Neuronal stem cell (in vitro differentiated cells): ENCODE results near the gene PURA.

Experiments
- DNase-seq: peaks from one replicate; pipeline ENCODE4 v3.0.0-alpha.2; 2013; ENCODE audit warnings: low spot score
- H2AFZ ChIP-seq: one replicate; pipeline ENCODE4 v1.6.1; 2013; ENCODE audit warnings: mild to moderate bottlenecking, low read length, inconsistent platforms
- H2AK5ac ChIP-seq: 2 replicates; pipeline ENCODE4 v1.6.1; 2013; ENCODE audit warnings: low read depth, mild to moderate bottlenecking, inconsistent platforms, low read length, moderate library complexity, mixed read lengths
- H2BK120ac ChIP-seq: 2 replicates; pipeline ENCODE4 v1.6.1; 2013; ENCODE audit warnings: low read depth, mild to moderate bottlenecking, inconsistent platforms, low read length, moderate library complexity, mixed read lengths
- H2BK12ac ChIP-seq: one replicate; pipeline ENCODE4 v1.6.1; 2013; ENCODE audit warnings: low read length, inconsistent platforms
- H2BK15ac ChIP-seq: 2 replicates; pipeline ENCODE4 v1.6.1; 2013; ENCODE audit warnings: mild to moderate bottlenecking, low read length, inconsistent platforms, mixed read lengths
- H2BK5ac ChIP-seq: one replicate; pipeline ENCODE4 v1.6.1; 2013; ENCODE audit warnings: inconsistent platforms, mild to moderate bottlenecking, low read length, moderate library complexity
- H3K14ac ChIP-seq: one replicate; pipeline ENCODE4 v1.6.1; 2013; ENCODE audit warnings: low read length, inconsistent platforms
- H3K18ac ChIP-seq: 2 replicates; pipeline ENCODE4 v1.6.1; 2013; ENCODE audit warnings: low read length, inconsistent platforms
- H3K23ac ChIP-seq: 2 replicates; pipeline ENCODE4 v1.6.1; 2013; ENCODE audit warnings: low read depth, mild to moderate bottlenecking, mixed read lengths, low read length, inconsistent platforms; ENCODE audit not compliant: poor library complexity
- H3K27ac ChIP-seq: replicated peaks from 3 replicates; pipeline ENCODE4 v1.5.1; 2013; ENCODE audit warnings: low read length, inconsistent platforms
- H3K27me3 ChIP-seq, 3 experiments: 2 replicates each; pipeline ENCODE4 v1.6.1; 2013; ENCODE audit warnings: low read length in 3 of 3, mild to moderate bottlenecking in 2 of 3, inconsistent platforms in 1 of 3, low read depth in 1 of 3, mixed read lengths in 1 of 3, moderate library complexity in 1 of 3; ENCODE audit not compliant: control insufficient read depth in 3 of 3, insufficient read depth in 3 of 3
- H3K36me3 ChIP-seq, 2 donors: replicated peaks in 1 of 2; 2 replicates each; pipeline ENCODE4 v1.6.1; 2013; ENCODE audit warnings: low read length in 2 of 2; ENCODE audit not compliant: control insufficient read depth in 2 of 2, insufficient read depth in 2 of 2
- H3K4ac ChIP-seq: 2 replicates; pipeline ENCODE4 v1.6.1; 2013; ENCODE audit warnings: inconsistent platforms, mild to moderate bottlenecking, low read length, moderate library complexity
- H3K4me1 ChIP-seq, 2 donors: 1 replicate in 1 of 2; 2 replicates in 1 of 2; pipeline ENCODE4 v1.6.1; 2013; ENCODE audit warnings: low read length in 2 of 2, low read depth in 1 of 2; ENCODE audit not compliant: control insufficient read depth in 2 of 2, insufficient read depth in 1 of 2
- H3K4me2 ChIP-seq: one replicate; pipeline ENCODE4 v1.6.1; 2013; ENCODE audit warnings: mild to moderate bottlenecking, low read length, inconsistent platforms; ENCODE audit not compliant: insufficient read depth, poor library complexity, severe bottlenecking
- H3K4me3 ChIP-seq, 2 donors: 2 replicates each; pipeline ENCODE4 v1.5.1; 2013; ENCODE audit warnings: low read length in 2 of 2, mild to moderate bottlenecking in 2 of 2, inconsistent platforms in 1 of 2, moderate library complexity in 1 of 2
- H3K79me1 ChIP-seq: one replicate; pipeline ENCODE4 v1.6.1; 2013; ENCODE audit warnings: low read depth, mild to moderate bottlenecking, inconsistent platforms, low read length, moderate library complexity
- H3K9ac ChIP-seq: one replicate; pipeline ENCODE4 v1.6.1; 2013; ENCODE audit warnings: mild to moderate bottlenecking, low read depth, low read length, inconsistent platforms; ENCODE audit not compliant: poor library complexity
- H3K9me3 ChIP-seq, 2 donors: replicated peaks in 1 of 2; 2 replicates each; pipeline versions ENCODE3 to v1.6.1; 2013; ENCODE audit warnings: low read length in 2 of 2, mild to moderate bottlenecking in 2 of 2, inconsistent platforms in 1 of 2, low read depth in 1 of 2, mixed read lengths in 1 of 2, moderate library complexity in 1 of 2; ENCODE audit not compliant: control insufficient read depth in 2 of 2, insufficient read depth in 1 of 2
- H4K8ac ChIP-seq: one replicate; pipeline ENCODE4 v1.6.1; 2013; ENCODE audit warnings: low read depth, mild to moderate bottlenecking, inconsistent platforms, low read length, moderate library complexity
- H4K91ac ChIP-seq: one replicate; pipeline ENCODE4 v1.6.1; 2013; ENCODE audit warnings: low read length, low read depth, mild to moderate bottlenecking, inconsistent platforms; ENCODE audit not compliant: poor library complexity
- WGBS, 2 donors: extraction: QIAGEN DNeasy Blood & Tissue Kit; methylation state at CpG; one replicate each; pipeline ENCODE4 v1.1.7; 2013; ENCODE audit warnings: missing lambda C conversion rate in 2 of 2, mixed read lengths in 1 of 2; ENCODE audit not compliant: insufficient read length in 2 of 2, insufficient replicate concordance in 1 of 2; ENCODE audit errors: extremely low coverage in 2 of 2; 5-methylcytosine and 5-hydroxymethylcytosine counted together

The PURA gene

GRCh38 chr5:140148508-140148907, 34.6 kb downstream of the PURA start:
- WGBS, 2 donors: no CpG with 5 or more reads among the region's 6 CpGs

DNA sequence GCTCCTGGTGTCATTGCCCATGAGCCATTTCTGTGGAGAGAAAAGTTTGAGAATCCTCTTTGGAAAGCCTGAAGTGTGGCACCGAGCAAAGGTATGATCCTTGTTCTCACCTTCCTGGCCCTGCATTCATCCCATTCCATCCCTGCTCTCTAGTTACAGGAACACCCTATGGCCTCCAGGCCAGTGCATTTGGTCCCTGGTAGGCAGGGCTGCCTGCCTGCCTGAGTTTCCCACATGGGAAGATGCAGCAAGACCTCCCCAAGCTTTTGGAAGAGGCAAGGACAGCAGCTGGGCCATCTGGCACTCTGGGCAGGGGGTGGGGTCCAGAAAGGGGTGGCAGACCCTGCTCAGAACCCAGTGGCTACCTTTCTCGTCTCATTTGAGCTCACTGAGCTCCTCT, 36.3 kb downstream of the PURA start:
- Histone ChIP-seq H2BK120ac (no peak overlapping the region), H2BK5ac (no peak overlapping the region), H3K4me3 (no peak overlapping the region), H3K18ac (no peak overlapping the region), H3K14ac (no peak overlapping the region), H3K36me3 (no peaks in the 10 kb centered on the region), H2BK12ac (no peak overlapping the region), H3K27me3 (peaks cover 11 to 90% (median 37%) of the 10 kb centered on the region in 3 experiments), H3K4ac (no peak overlapping the region), H3K27ac (no peak overlapping the region), H3K23ac (no peak overlapping the region), H3K9me3 (no peaks in the 10 kb centered on the region), H2AK5ac (no peak overlapping the region), H3K4me1 (peaks cover 8 to 15% of the 10 kb centered on the region in 2 donors), H3K4me2 (no peak overlapping the region), H4K8ac (no peak overlapping the region), H3K79me1 (no peaks in the 10 kb centered on the region), H3K9ac (no peak overlapping the region), H2AFZ (no peak overlapping the region), H4K91ac (no peak overlapping the region), H2BK15ac (no peak overlapping the region)
- WGBS, 2 donors: no CpG with 5 or more reads among the region's 2 CpGs
- DNase-seq: no peak

More at GRCh38 chr5:140148508-140148907, 34.6 kb downstream of the PURA start:
- Histone ChIP-seq H3K9me3 (no peaks in the 10 kb centered on the region), H3K4me3 (no peak overlapping the region), H3K18ac (no peak overlapping the region), H3K4me1 (peaks cover 6 to 7% of the 10 kb centered on the region in 2 donors), H3K27ac (no peak overlapping the region), H3K23ac (no peak overlapping the region), H2BK5ac (no peak overlapping the region), H3K4ac (no peak overlapping the region), H2BK15ac (no peak overlapping the region), H3K36me3 (no peaks in the 10 kb centered on the region), H2AFZ (no peak overlapping the region), H3K14ac (no peak overlapping the region), H3K9ac (no peak overlapping the region), H3K79me1 (no peaks in the 10 kb centered on the region), H2BK120ac (no peak overlapping the region), H4K8ac (no peak overlapping the region), H3K4me2 (no peak overlapping the region), H2BK12ac (no peak overlapping the region), H4K91ac (no peak overlapping the region), H2AK5ac (no peak overlapping the region), H3K27me3 (peaks cover 12 to 87% (median 43%) of the 10 kb centered on the region in 3 experiments)
- no peak for DNase-seq

GRCh38 chr5:140151144-140152021, 37.5 kb downstream of the PURA start:
- H3K23ac ChIP-seq: no peak overlapping the region
- no peak overlapping the region for H2BK5ac ChIP-seq
- no peak overlapping the region for H3K27ac ChIP-seq
- no peak overlapping the region for H3K4me2 ChIP-seq
- no peak overlapping the region for H2BK120ac ChIP-seq
- no peak overlapping the region for H3K18ac ChIP-seq
- H3K4me3 ChIP-seq: no peak overlapping the region
- peaks cover 8 to 13% of the 10 kb centered on the region in 2 donors for H3K4me1 ChIP-seq
- H2BK12ac ChIP-seq: no peak overlapping the region
- H3K9ac ChIP-seq: no peak overlapping the region
- H3K36me3 ChIP-seq: no peaks in the 10 kb centered on the region
- H2AFZ ChIP-seq: no peak overlapping the region
- WGBS, 2 donors: no CpG with 5 or more reads among the region's 7 CpGs
- no peak for DNase-seq
- H2AK5ac ChIP-seq: no peak overlapping the region
- H3K79me1 ChIP-seq: no peaks in the 10 kb centered on the region
- no peak overlapping the region for H4K91ac ChIP-seq
- H3K4ac ChIP-seq: no peak overlapping the region
- H2BK15ac ChIP-seq: no peak overlapping the region
- H3K9me3 ChIP-seq: no peaks in the 10 kb centered on the region
- H3K14ac ChIP-seq: no peak overlapping the region
- no peak overlapping the region for H4K8ac ChIP-seq
- H3K27me3 ChIP-seq: peaks cover 5 to 80% (median 26%) of the 10 kb centered on the region in 3 experiments
